HCT116 (cell line): ENCODE results near the gene GPX2. TPM values are rescaled to one million over a fixed set of nuclear protein-coding genes. Genes with fewer than 3 reads are reported as not detected.

Experiments used
- ATAC-seq: fragments of 200-7000 bp; cut with Tn5 transposase; 2 replicates; pipeline ENCODE4 v1.9.1; 2020; ENCODE audit warnings: mild to moderate bottlenecking, moderate library complexity
- BruUV-seq: library from RNA; stranded (reverse); fragments of 400-500 nt; replicated peaks from 2 replicates; lab custom pipeline; 2021; lab: Mats Ljungman, UMichigan
- CTCF ChIA-PET: fragments of 300-600 bp; sonication (Branson Sonifier 250); formaldehyde crosslinking; loops from one replicate; lab custom pipeline; 2021; ENCODE audit warnings: antibody characterized with exemption; lab: Charles Lee
- POLR2A ChIA-PET: fragments of 300-600, 350-600 bp; sonication (Branson Sonifier 250); formaldehyde crosslinking; loops from one replicate; lab custom pipeline; 2021; ENCODE audit warnings: antibody characterized with exemption; lab: Charles Lee
- RAD21 ChIA-PET, 2 experiments: fragments of 300-600 bp; sonication (Branson Sonifier 250); formaldehyde crosslinking; loops; one replicate each; lab custom pipeline; 2023; ENCODE audit warnings: low total read pairs in 2 of 2; ENCODE audit not compliant: uncharacterized antibody in 2 of 2, unreplicated experiment in 2 of 2, low non-redundant PET in 1 of 2; lab: Charles Lee
- DNase-seq: peaks from one replicate; pipeline ENCODE4 v3.0.0-alpha.2; 2010; ENCODE audit warnings: low read depth, low spot score
- H2AFZ ChIP-seq: fragments of 200-600 bp; shearing (Covaris generic), sonication (generic); 2 replicates; pipeline ENCODE4 v1.6.1; 2017; ENCODE audit warnings: low read depth, mixed run types, mixed read lengths, antibody characterized with exemption, low read length; ENCODE audit not compliant: poor library complexity, severe bottlenecking
- H3K27ac ChIP-seq: 2 replicates; pipeline ENCODE4 v1.5.1; 2012; ENCODE audit warnings: low read depth, low read length
- H3K27me3 ChIP-seq: fragments of 200-600 bp; sonication (generic); 2 replicates; pipeline ENCODE4 v1.6.1; 2016; ENCODE audit warnings: mixed run types, low read length, mixed read lengths; ENCODE audit not compliant: insufficient read depth
- H3K36me3 ChIP-seq, 2 experiments: fragments of 200-500 bp in 1 of 2; fragments of 200-600 bp in 1 of 2; sonication (Bioruptor generic) in 1 of 2; sonication (generic) in 1 of 2; 2 replicates each; pipeline versions ENCODE4 v1.5.1 to v1.6.1; 2014 to 2016; ENCODE audit warnings: low read length in 2 of 2, inconsistent platforms in 1 of 2, mixed read lengths in 1 of 2, mixed run types in 1 of 2; ENCODE audit not compliant: insufficient read depth in 2 of 2, control insufficient read depth in 1 of 2
- H3K4me1 ChIP-seq, 2 experiments: fragments of 200-600 bp in 1 of 2; sonication (generic) in 1 of 2; 2 replicates each; pipeline versions ENCODE4 v1.5.1 to v1.6.1; 2012 to 2017; ENCODE audit warnings: low read length in 2 of 2, inconsistent platforms in 1 of 2, mild to moderate bottlenecking in 1 of 2, mixed read lengths in 1 of 2, mixed run types in 1 of 2, moderate library complexity in 1 of 2; ENCODE audit not compliant: insufficient read depth in 2 of 2, control insufficient read depth in 1 of 2
- H3K4me2 ChIP-seq: fragments of 200-600 bp; sonication (generic); 2 replicates; pipeline ENCODE4 v1.6.1; 2017; ENCODE audit warnings: mixed run types, low read length, mixed read lengths
- H3K4me3 ChIP-seq, 2 experiments: fragments of 200-600 bp in 1 of 2; sonication (generic) in 1 of 2; replicated peaks in 1 of 2; 2 replicates each; pipeline ENCODE4 v1.5.1; 2011 to 2016; ENCODE audit warnings: low read length in 2 of 2, control low read depth in 1 of 2, low read depth in 1 of 2, mild to moderate bottlenecking in 1 of 2, mixed read lengths in 1 of 2, mixed run types in 1 of 2
- H3K79me2 ChIP-seq: fragments of 200-600 bp; sonication (generic); 2 replicates; pipeline ENCODE4 v1.6.1; 2017; ENCODE audit warnings: mild to moderate bottlenecking, mixed run types, low read length, moderate library complexity, mixed read lengths; ENCODE audit not compliant: insufficient read depth
- H3K9ac ChIP-seq: fragments of 200-600 bp; sonication (generic); 2 replicates; pipeline ENCODE4 v1.6.1; 2016; ENCODE audit warnings: low read length, mixed read lengths
- H3K9me2 ChIP-seq: fragments of 200-600 bp; sonication (generic), shearing (Covaris generic); 2 replicates; pipeline ENCODE4 v1.6.1; 2017; ENCODE audit warnings: mixed run types, mild to moderate bottlenecking, moderate library complexity; ENCODE audit not compliant: insufficient read depth
- H3K9me3 ChIP-seq, 2 experiments: fragments of 200-500 bp in 1 of 2; fragments of 200-600 bp in 1 of 2; sonication (Bioruptor generic) in 1 of 2; sonication (generic) in 1 of 2; 2 replicates each; pipeline ENCODE4 v1.6.1; 2014 to 2017; ENCODE audit warnings: low read length in 2 of 2, mixed read lengths in 2 of 2, inconsistent platforms in 1 of 2, low read depth in 1 of 2, mild to moderate bottlenecking in 1 of 2, mixed run types in 1 of 2, moderate library complexity in 1 of 2; ENCODE audit not compliant: control insufficient read depth in 1 of 2, insufficient read depth in 1 of 2
- H4K20me1 ChIP-seq: fragments of 200-600 bp; sonication (generic), shearing (Covaris generic); 2 replicates; pipeline ENCODE4 v1.6.1; 2017; ENCODE audit warnings: mixed run types, mild to moderate bottlenecking, moderate library complexity; ENCODE audit not compliant: insufficient read depth
- CBX3 ChIP-seq: IDR thresholded peaks from 2 replicates; pipeline ENCODE4 v1.6.1; 2012; ENCODE audit warnings: low read depth
- CEBPB ChIP-seq: IDR thresholded peaks from 2 replicates; pipeline ENCODE4 v1.6.1; 2012; ENCODE audit warnings: low read depth
- CTCF ChIP-seq, 3 experiments: fragments of 200-600 bp in 1 of 3; sonication (generic) in 1 of 3; IDR thresholded peaks in 2 of 3; conservative IDR thresholded peaks in 1 of 3; 2 replicates each; pipeline ENCODE4 v1.5.1; 2012 to 2017; ENCODE audit warnings: low read depth in 2 of 3, low read length in 2 of 3, antibody characterized with exemption in 1 of 3, borderline replicate concordance in 1 of 3, control low read depth in 1 of 3, mild to moderate bottlenecking in 1 of 3, mixed read lengths in 1 of 3, mixed run types in 1 of 3, moderate library complexity in 1 of 3; ENCODE audit not compliant: insufficient read depth in 1 of 3
- EZH2 ChIP-seq: fragments of 200-600 bp; sonication (generic); IDR thresholded peaks from 2 replicates; pipeline ENCODE4 v1.6.1; 2017; ENCODE audit warnings: antibody characterized with exemption, mixed run types
- JUND ChIP-seq: IDR thresholded peaks from 2 replicates; pipeline ENCODE4 v1.6.1; 2012
- RAD21 ChIP-seq: IDR thresholded peaks from 2 replicates; pipeline ENCODE4 v1.6.1; 2012; ENCODE audit warnings: low read depth, mild to moderate bottlenecking
- REST ChIP-seq: IDR thresholded peaks from 2 replicates; pipeline ENCODE4 v1.6.1; 2012; ENCODE audit warnings: low read depth
- SIN3A ChIP-seq: IDR thresholded peaks from 2 replicates; pipeline ENCODE4 v1.6.1; 2012; ENCODE audit warnings: low read depth
- SP1 ChIP-seq: IDR thresholded peaks from 2 replicates; pipeline ENCODE4 v1.6.1; 2012; ENCODE audit warnings: low read depth
- TCF7L2 ChIP-seq: IDR thresholded peaks from 2 replicates; pipeline ENCODE4 v1.7.0; 2011; ENCODE audit warnings: borderline replicate concordance, inconsistent platforms; ENCODE audit not compliant: insufficient read depth, insufficient read length; ENCODE audit errors: extremely low read depth
- ZFX ChIP-seq: fragments of 450-650 bp; IDR thresholded peaks from 2 replicates; pipeline ENCODE4 v1.6.1; 2017
- ZNF274 ChIP-seq: fragments of 200-500 bp; sonication (Bioruptor generic); IDR thresholded peaks from 2 replicates; pipeline ENCODE4 v1.6.1; 2014; ENCODE audit warnings: mild to moderate bottlenecking, low read depth, low read length, inconsistent platforms
- intact Hi-C: fragments of 100-400 bp; cut with micrococcal nuclease; formaldehyde crosslinking; loops from 2 replicates; pipeline ENCODE4 v1.10.0; 2022
- total RNA-seq: library from RNA; stranded (reverse); gene quantifications from one replicate; pipeline ENCODE4 v1.2.1, GENCODE V29; 2021; ENCODE audit not compliant: unreplicated experiment

Gene GPX2
- total RNA-seq, 1 experiment from 2014 or later = 0.61 TPM

DNA sequence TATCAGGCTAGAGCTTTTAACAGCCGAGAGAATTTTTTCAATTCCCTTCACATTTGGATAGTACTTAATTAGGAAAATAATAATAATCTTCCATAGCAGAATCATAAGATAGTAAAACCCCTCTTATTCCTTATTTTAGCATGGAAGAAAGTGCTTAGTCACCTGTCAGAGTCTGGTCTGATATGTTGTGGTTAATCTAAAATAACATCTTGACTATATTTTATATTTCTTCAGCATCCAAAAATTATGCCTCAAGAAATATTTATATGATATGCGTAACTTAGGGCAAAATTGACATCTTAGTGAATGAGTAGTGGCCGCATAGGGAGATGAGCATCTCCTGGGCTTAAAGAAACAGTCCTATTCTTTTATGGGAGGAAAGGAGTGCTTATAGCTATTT is 15.5 kb downstream of the GPX2 start:
- ChIA-PET RAD21 (no interaction called here), POLR2A (interaction anchor here (0.9 kb wide), 1 partner anchor 12 kb away, joined by 3 read pairs; the partner anchor contains the start of gene CHURC1), CTCF (no interaction called here)
- Histone ChIP-seq H3K4me2 (no peak overlapping the region), H3K4me1 (no peaks in the 10 kb centered on the region), H3K9me2 (no peaks in the 10 kb centered on the region), H3K36me3 (peaks cover 3 to 44% of the 10 kb centered on the region in 2 experiments; a peak in 3 of 4 replicates), H3K27ac (no peak overlapping the region), H3K4me3 (no peak overlapping the region), H3K79me2 (peaks cover 45% of the 10 kb centered on the region), H3K9ac (no peak overlapping the region), H2AFZ (no peak overlapping the region), H3K27me3 (no peaks in the 10 kb centered on the region), H4K20me1 (no peaks in the 10 kb centered on the region), H3K9me3 (no peaks in the 10 kb centered on the region)
- BruUV-seq = no TSS peak
- DNase-seq = no peak
- no peak for ATAC-seq
- TF ChIP-seq CBX3 (no peak), TCF7L2 (no peak), CEBPB (no peak), REST (no peak)
- intact Hi-C loops = no loop called here

DNA sequence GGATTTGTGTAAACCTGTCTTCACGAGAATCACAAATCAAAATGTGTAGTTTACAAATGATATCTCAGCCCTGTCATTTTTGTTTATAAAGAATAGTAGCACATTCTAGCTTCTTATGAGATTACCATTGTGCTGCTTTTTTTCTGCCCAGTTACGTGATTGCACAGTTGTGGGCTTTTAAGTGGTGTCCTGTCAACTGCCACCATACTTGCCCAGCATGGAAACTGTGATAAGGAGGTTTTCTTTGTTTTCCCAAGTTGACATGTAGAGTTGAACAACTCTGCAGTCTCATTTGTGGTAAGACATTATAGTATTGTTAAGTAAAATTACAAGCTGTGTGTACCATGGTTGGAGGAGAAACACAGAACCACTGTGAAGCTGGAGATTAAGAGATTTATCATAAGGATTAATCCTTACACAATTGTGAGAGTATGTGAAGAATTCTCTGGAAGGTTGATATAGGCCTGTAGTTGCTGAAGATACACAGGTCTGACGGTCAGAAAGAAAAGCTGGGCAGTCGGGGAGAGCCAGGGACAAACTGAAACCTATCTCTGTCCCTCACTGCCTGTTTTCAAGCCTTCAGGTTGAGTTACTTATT is 16.0 kb downstream of the GPX2 start:
- no peak overlapping the region for H3K9ac ChIP-seq
- no peaks in the 10 kb centered on the region for H3K27me3 ChIP-seq
- no peaks in the 10 kb centered on the region for H3K9me3 ChIP-seq
- ATAC-seq (no peak), DNase-seq (no peak)
- no peaks in the 10 kb centered on the region for H3K4me1 ChIP-seq
- H3K36me3 ChIP-seq = peaks cover 3 to 42% of the 10 kb centered on the region in 2 experiments; a peak in 3 of 4 replicates
- H3K9me2 ChIP-seq = no peaks in the 10 kb centered on the region
- no peak overlapping the region for H3K4me2 ChIP-seq
- intact Hi-C loops = no loop called here
- ChIA-PET CTCF (no interaction called here), POLR2A (no interaction called here), RAD21 (no interaction called here)
- peaks cover 50% of the 10 kb centered on the region for H3K79me2 ChIP-seq
- no peak overlapping the region for H3K27ac ChIP-seq
- BruUV-seq = TSS peak; percentile 0
- TF ChIP-seq TCF7L2 (no peak), ZFX (no peak), RAD21 (no peak), SP1 (no peak), SIN3A (no peak), EZH2 (no peak), ZNF274 (no peak), CTCF (IDR thresholded peaks at IDR 0.05 in 2 of 3, conservative IDR thresholded peaks at IDR 0.05 in 1 of 3; ENCODE audit: borderline replicate concordance in 1 of 3, insufficient read depth in 1 of 3, low read depth in 2 of 3, low read length in 2 of 3) (no peak), JUND (no peak)
- H3K4me3 ChIP-seq = no peak overlapping the region
- H4K20me1 ChIP-seq = no peaks in the 10 kb centered on the region
- no peak overlapping the region for H2AFZ ChIP-seq
